NB4 (cell line): ENCODE results near the gene RPS15.

Experiments
- DNase-seq: peaks from one replicate; pipeline ENCODE4 v3.0.0; 2010; ENCODE audit warnings: low read depth
- H3K4me3 ChIP-seq: one replicate; pipeline ENCODE4 v1.5.1; 2011; ENCODE audit warnings: mild to moderate bottlenecking, low read depth, low read length, moderate library complexity
- CTCF ChIP-seq: IDR thresholded peaks from one replicate; pipeline ENCODE4 v1.5.1; 2012; ENCODE audit warnings: low read depth, low read length
- MAX ChIP-seq: IDR thresholded peaks from 2 replicates; pipeline ENCODE4 v1.6.1; 2011; ENCODE audit warnings: low read depth, low read length
- MYC ChIP-seq: IDR thresholded peaks from 2 replicates; pipeline ENCODE4 v1.6.1; 2011; ENCODE audit warnings: low read depth, low read length
- POLR2A ChIP-seq: IDR thresholded peaks from 2 replicates; pipeline ENCODE4 v1.6.1; 2011; ENCODE audit warnings: mild to moderate bottlenecking; ENCODE audit not compliant: insufficient read length; ENCODE audit errors: extremely low read depth

Gene RPS15

GRCh38 chr19:1431759-1432506 lies 6.3 kb upstream of the RPS15 start:
- TF ChIP-seq MYC = no peak
- TF ChIP-seq MAX = no peak
- no peak for TF ChIP-seq POLR2A
- no peak for TF ChIP-seq CTCF
- no peak for DNase-seq
- H3K4me3 ChIP-seq = no peak overlapping the region

GRCh38 chr19:1432507-1432887 lies 5.7 kb upstream of the RPS15 start:
- TF ChIP-seq MAX (no peak), POLR2A (no peak), MYC (no peak), CTCF (no peak)
- no peak overlapping the region for H3K4me3 ChIP-seq
- DNase-seq = no peak

GRCh38 chr19:1433119-1434039 lies 4.8 kb upstream of the RPS15 start:
- no peak overlapping the region for H3K4me3 ChIP-seq
- TF ChIP-seq MAX (no peak), POLR2A (no peak), MYC (no peak), CTCF (no peak)
- DNase-seq = no peak

- no peak for TF ChIP-seq POLR2A
- no peak for TF ChIP-seq CTCF
- TF ChIP-seq MYC = no peak
- no peak for TF ChIP-seq MAX
- no peak overlapping the region for H3K4me3 ChIP-seq
- DNase-seq = no peak
These were observed 4.2 kb upstream of the RPS15 start for GRCh38 chr19:1434040-1434366.

GRCh38 chr19:1434577-1435060 lies 3.6 kb upstream of the RPS15 start:
- DNase-seq = no peak
- TF ChIP-seq MYC (no peak), MAX (no peak), POLR2A (no peak), CTCF (no peak)

More at GRCh38 chr19:1434577-1435060, 3.6 kb upstream of the RPS15 start:
- no peak overlapping the region for H3K4me3 ChIP-seq
